H1 (cell line): ENCODE results near the gene PGPEP1. TPM values are rescaled to one million over a fixed set of nuclear protein-coding genes. Genes with fewer than 3 reads are reported as not detected.
A peak's percentile ranks its signal among the peaks of the same experiment; 100 is the strongest.

Experiments
- CTCF ChIA-PET: fragments of 300-600 bp; sonication (Branson Sonifier 250); formaldehyde crosslinking; loops from one replicate; lab custom pipeline; 2021; ENCODE audit not compliant: partially characterized antibody; lab: Charles Lee
- POLR2A ChIA-PET: fragments of 300-600 bp; sonication (Branson Sonifier 250); formaldehyde crosslinking; loops from one replicate; lab custom pipeline; 2021; ENCODE audit warnings: inconsistent platforms; ENCODE audit not compliant: partially characterized antibody; lab: Charles Lee
- DNase-seq, 2 experiments: peaks; one replicate each; pipeline versions ENCODE4 v3.0.0 to v3.0.0-alpha.2; 2010 to 2022; ENCODE audit warnings: low spot score in 2 of 2, low read depth in 1 of 2, mixed read lengths in 1 of 2
- FAIRE-seq: peaks from 2 replicates; lab custom pipeline; 2011; peaks lifted over from hg19 to GRCh38; lab: Jason Lieb, UNC
- H2AFZ ChIP-seq: 2 replicates; pipeline ENCODE4 v1.8.1; 2012; ENCODE audit warnings: low read length, inconsistent platforms
- H2AK5ac ChIP-seq: 2 replicates; pipeline ENCODE4 v1.6.1; 2013; ENCODE audit warnings: low read depth, low read length
- H2BK120ac ChIP-seq: replicated peaks from 2 replicates; pipeline ENCODE3; 2013; ENCODE audit warnings: low read depth, low read length, inconsistent platforms
- H2BK12ac ChIP-seq: 2 replicates; pipeline ENCODE4 v1.6.1; 2013; ENCODE audit warnings: low read depth, low read length
- H2BK15ac ChIP-seq: 2 replicates; pipeline ENCODE4 v1.6.1; 2013; ENCODE audit warnings: low read length
- H2BK20ac ChIP-seq: 2 replicates; pipeline ENCODE4 v1.6.1; 2013; ENCODE audit warnings: low read length
- H2BK5ac ChIP-seq: 2 replicates; pipeline ENCODE4 v1.6.1; 2013; ENCODE audit warnings: low read depth, low read length
- H3K14ac ChIP-seq: 2 replicates; pipeline ENCODE4 v1.6.1; 2013; ENCODE audit warnings: inconsistent platforms; ENCODE audit not compliant: insufficient read length
- H3K18ac ChIP-seq: 2 replicates; pipeline ENCODE4 v1.6.1; 2013; ENCODE audit warnings: low read length; ENCODE audit errors: extremely low read depth
- H3K23ac ChIP-seq: 2 replicates; pipeline ENCODE4 v1.6.1; 2013; ENCODE audit warnings: inconsistent platforms; ENCODE audit not compliant: insufficient read length
- H3K23me2 ChIP-seq: 2 replicates; pipeline ENCODE4 v1.6.1; 2013; ENCODE audit warnings: low read depth, low read length
- H3K27ac ChIP-seq: 2 replicates; pipeline ENCODE4 v1.6.1; 2011; ENCODE audit warnings: low read depth, low read length, inconsistent platforms
- H3K27me3 ChIP-seq, 4 experiments: replicated peaks in 1 of 4; 1 replicate in 1 of 4; 2 replicates in 3 of 4; pipeline versions ENCODE4 v1.6.1 to v1.8.1; 2011 to 2013; ENCODE audit warnings: low read length in 3 of 4, mild to moderate bottlenecking in 3 of 4, inconsistent platforms in 2 of 4, mixed read lengths in 2 of 4, moderate library complexity in 1 of 4; ENCODE audit not compliant: control insufficient read depth in 3 of 4, insufficient read depth in 3 of 4; ENCODE audit errors: extremely low read depth in 1 of 4
- H3K36me3 ChIP-seq, 4 experiments: 2 replicates each; pipeline versions ENCODE4 v1.6.1 to v1.8.1; 2011 to 2013; ENCODE audit warnings: mild to moderate bottlenecking in 4 of 4, low read length in 3 of 4, moderate library complexity in 2 of 4, control low read depth in 1 of 4, inconsistent platforms in 1 of 4; ENCODE audit not compliant: insufficient read depth in 4 of 4, control insufficient read depth in 2 of 4
- H3K4ac ChIP-seq: replicated peaks from 2 replicates; pipeline ENCODE3; 2013; ENCODE audit warnings: low read length, low read depth, mixed read lengths, inconsistent platforms; ENCODE audit not compliant: insufficient read length
- H3K4me1 ChIP-seq, 4 experiments: replicated peaks in 1 of 4; 1 replicate in 1 of 4; 2 replicates in 3 of 4; pipeline versions ENCODE4 v1.6.1 to v1.8.1; 2011 to 2013; ENCODE audit warnings: low read length in 3 of 4, inconsistent platforms in 2 of 4, mixed read lengths in 1 of 4; ENCODE audit not compliant: insufficient read depth in 4 of 4, control insufficient read depth in 3 of 4
- H3K4me2 ChIP-seq, 2 experiments: 2 replicates each; pipeline versions ENCODE4 v1.6.1 to v1.8.1; 2011 to 2013; ENCODE audit warnings: low read depth in 2 of 2, low read length in 2 of 2, control low read depth in 1 of 2, inconsistent platforms in 1 of 2, mild to moderate bottlenecking in 1 of 2; ENCODE audit not compliant: insufficient read depth in 1 of 2
- H3K4me3 ChIP-seq, 4 experiments: fragments of 200-600, 300-600 bp in 1 of 4; sonication (generic), shearing (Covaris generic), sonication (Bioruptor Twin) in 1 of 4; 2 replicates each; pipeline versions ENCODE4 v1.5.1 to v1.8.1; 2011 to 2016; ENCODE audit warnings: low read length in 4 of 4, low read depth in 3 of 4, control low read depth in 2 of 4, inconsistent platforms in 2 of 4, mild to moderate bottlenecking in 2 of 4, mixed read lengths in 1 of 4, moderate library complexity in 1 of 4; ENCODE audit not compliant: insufficient read depth in 2 of 4; ENCODE audit errors: extremely low read depth in 1 of 4
- H3K56ac ChIP-seq: replicated peaks from 2 replicates; pipeline ENCODE3; 2013; ENCODE audit warnings: low read depth, mild to moderate bottlenecking, mixed read lengths, low read length, inconsistent platforms; ENCODE audit not compliant: insufficient read length
- H3K79me1 ChIP-seq: 2 replicates; pipeline ENCODE4 v1.6.1; 2013; ENCODE audit warnings: low read depth, low read length, control low read depth
- H3K79me2 ChIP-seq, 2 experiments: 2 replicates each; pipeline versions ENCODE4 v1.6.1 to v1.8.1; 2012 to 2013; ENCODE audit warnings: low read length in 2 of 2, mild to moderate bottlenecking in 2 of 2, inconsistent platforms in 1 of 2; ENCODE audit not compliant: insufficient read depth in 2 of 2, control insufficient read depth in 1 of 2
- H3K9ac ChIP-seq, 4 experiments: replicated peaks in 1 of 4; 1 replicate in 1 of 4; 2 replicates in 3 of 4; pipeline versions ENCODE4 v1.6.1 to v1.8.1; 2011 to 2013; ENCODE audit warnings: low read depth in 3 of 4, low read length in 3 of 4, control low read depth in 2 of 4, mild to moderate bottlenecking in 2 of 4, moderate library complexity in 2 of 4, inconsistent platforms in 1 of 4; ENCODE audit errors: extremely low read depth in 1 of 4
- H3K9me3 ChIP-seq, 2 experiments: 2 replicates each; pipeline versions ENCODE4 v1.6.1 to v1.8.1; 2012 to 2013; ENCODE audit warnings: mild to moderate bottlenecking in 2 of 2, moderate library complexity in 2 of 2, control low read depth in 1 of 2, inconsistent platforms in 1 of 2, low read depth in 1 of 2, low read length in 1 of 2, mixed read lengths in 1 of 2; ENCODE audit not compliant: insufficient read depth in 2 of 2
- H4K20me1 ChIP-seq, 2 experiments: replicated peaks in 1 of 2; 2 replicates each; pipeline versions ENCODE3 to v1.8.1; 2011 to 2013; ENCODE audit warnings: inconsistent platforms in 2 of 2, low read length in 2 of 2, mild to moderate bottlenecking in 1 of 2; ENCODE audit not compliant: insufficient read depth in 2 of 2, control insufficient read depth in 1 of 2
- H4K5ac ChIP-seq: 2 replicates; pipeline ENCODE4 v1.6.1; 2013; ENCODE audit warnings: low read length, low read depth, mixed read lengths, inconsistent platforms; ENCODE audit not compliant: insufficient read length
- H4K8ac ChIP-seq: 2 replicates; pipeline ENCODE4 v1.8.0; 2013; ENCODE audit warnings: mild to moderate bottlenecking, moderate library complexity, low read length, inconsistent platforms; ENCODE audit not compliant: insufficient read depth; ENCODE audit errors: extremely low read depth
- H4K91ac ChIP-seq: replicated peaks from 2 replicates; pipeline ENCODE3; 2013; ENCODE audit warnings: low read length, mixed read lengths, inconsistent platforms; ENCODE audit not compliant: insufficient read length
- ATF2 ChIP-seq: IDR thresholded peaks from 2 replicates; pipeline ENCODE4 v1.6.1; 2012; ENCODE audit warnings: low read length, inconsistent platforms
- CHD1 ChIP-seq: IDR thresholded peaks from 2 replicates; pipeline ENCODE4 v1.6.1; 2012; ENCODE audit warnings: low read depth, low read length, improper control_type of control experiment
- GABPA ChIP-seq: IDR thresholded peaks from 2 replicates; pipeline ENCODE4 v1.6.1; 2011; ENCODE audit warnings: mild to moderate bottlenecking, low read length, moderate library complexity, borderline replicate concordance; ENCODE audit not compliant: insufficient read depth
- HDAC6 ChIP-seq: IDR thresholded peaks from one replicate; pipeline ENCODE4 v1.7.1; 2012; ENCODE audit warnings: low read depth, mild to moderate bottlenecking, inconsistent platforms, low read length, moderate library complexity
- KDM4A ChIP-seq: IDR thresholded peaks from one replicate; pipeline ENCODE4 v1.7.1; 2012; ENCODE audit warnings: low read depth, mild to moderate bottlenecking, moderate library complexity, low read length, inconsistent platforms; ENCODE audit not compliant: severe bottlenecking
- MAX ChIP-seq: IDR thresholded peaks from 2 replicates; pipeline ENCODE4 v1.6.1; 2012; ENCODE audit warnings: inconsistent platforms
- POLR2AphosphoS5 ChIP-seq: IDR thresholded peaks from 2 replicates; pipeline ENCODE4 v1.6.1; 2011; ENCODE audit warnings: low read depth, low read length
- RFX5 ChIP-seq: IDR thresholded peaks from 2 replicates; pipeline ENCODE4 v1.6.1; 2011; ENCODE audit warnings: low read depth, low read length, improper control_type of control experiment, borderline replicate concordance
- SAP30 ChIP-seq: fragments of 300-600 bp; sonication (generic); IDR thresholded peaks from 2 replicates; pipeline ENCODE4 v1.7.1; 2012; ENCODE audit warnings: low read length, moderate library complexity, mild to moderate bottlenecking, inconsistent platforms; ENCODE audit not compliant: insufficient read depth, insufficient replicate concordance
- SUZ12 ChIP-seq: fragments of 200-600 bp; sonication (generic); IDR thresholded peaks from 2 replicates; pipeline ENCODE4 v1.6.1; 2012; ENCODE audit warnings: mild to moderate bottlenecking, inconsistent platforms, low read length, moderate library complexity, mixed read lengths
- TBP ChIP-seq: IDR thresholded peaks from 2 replicates; pipeline ENCODE4 v1.6.1; 2011; ENCODE audit warnings: low read depth, low read length, improper control_type of control experiment
- ZNF274 ChIP-seq: IDR thresholded peaks from 2 replicates; pipeline ENCODE4 v1.7.0; 2012; ENCODE audit warnings: low read length, borderline replicate concordance; ENCODE audit errors: extremely low read depth
- WGBS, 2 experiments: shearing (Covaris generic) in 1 of 2; methylation state at CpG; one replicate each; pipeline versions ENCODE4 v1.1.6 to v1.1.7; 2013 to 2015; ENCODE audit warnings: low lambda C conversion rate in 2 of 2, mixed read lengths in 2 of 2, inconsistent platforms in 1 of 2, low coverage in 1 of 2, missing lambda C conversion rate in 1 of 2; ENCODE audit not compliant: insufficient replicate concordance in 2 of 2, insufficient coverage in 1 of 2, insufficient read length in 1 of 2; ENCODE audit errors: extremely low coverage in 1 of 2, missing lambda C conversion rate in 1 of 2; 5-methylcytosine and 5-hydroxymethylcytosine counted together
- polyA plus RNA-seq, 7 experiments: library from polyadenylated mRNA; depleted of rRNA in 3 of 7; stranded (reverse) in 5 of 7; unstranded in 2 of 7; fragments of >200 nt in 5 of 7; fragments of 200-250 nt in 2 of 7; gene quantifications; 1 replicate in 5 of 7; 2 replicates in 1 of 7; 4 replicates in 1 of 7; pipeline versions ENCODE4 v1.2.1 to v1.2.3, GENCODE V29; 2011 to 2013; ENCODE audit warnings: missing spikeins in 2 of 7, mixed read lengths in 2 of 7
- total RNA-seq: library from RNA; stranded (reverse); fragmentation: NEBNext Ultra II Directional; extraction: Animal tissue kit (Norgen Biotek cat#: 25700); gene quantifications from 2 replicates; pipeline ENCODE4 v1.2.1, GENCODE V29; 2021

PGPEP1 gene
- total and polyA plus RNA-seq, 2 of the 8 experiments (the other 6 are each of a cell fraction or from before 2014, with no cell fraction given): 17.0 to 33.4 TPM

- no peaks in the 10 kb centered on the region for H4K20me1 ChIP-seq
- H3K56ac ChIP-seq: no peak overlapping the region
- H3K27ac ChIP-seq: no peak overlapping the region
- H3K23me2 ChIP-seq: no peaks in the 10 kb centered on the region
- no peak overlapping the region for H3K4me2 ChIP-seq
- no peak overlapping the region for H2BK20ac ChIP-seq
- H2BK15ac ChIP-seq: no peak overlapping the region
- peaks cover 0 to 3% (median 2%) of the 10 kb centered on the region in 4 experiments; a peak in 3 of 7 replicates for H3K4me1 ChIP-seq
- POLR2A ChIA-PET: interaction anchor here (0.6 to 2.0 kb wide), 2 partner anchors 69 to 988 kb away, joined by 3 to 6 read pairs; partner anchors contain the start of gene JUND
- no peak overlapping the region for H4K91ac ChIP-seq
- CTCF ChIA-PET: interaction anchor here (0.8 to 6.1 kb wide), 24 partner anchors 9 to 129 kb away, joined by 3 to 132 read pairs (median 7); partner anchors contain the start of genes GDF15, PGPEP1 and SSBP4
- no peaks in the 10 kb centered on the region for H3K9me3 ChIP-seq
- no peaks in the 10 kb centered on the region for H3K36me3 ChIP-seq
- no peak overlapping the region for H2BK5ac ChIP-seq
- no peak overlapping the region for H4K8ac ChIP-seq
- no peak overlapping the region for H3K14ac ChIP-seq
- H2AFZ ChIP-seq: no peak overlapping the region
- H2BK120ac ChIP-seq: no peak overlapping the region
- H3K27me3 ChIP-seq: no peaks in the 10 kb centered on the region
- no peak for FAIRE-seq
- no peak overlapping the region for H4K5ac ChIP-seq
- no peak overlapping the region for H3K4me3 ChIP-seq
- no peak overlapping the region for H2BK12ac ChIP-seq
- H2AK5ac ChIP-seq: peak overlapping the region; percentile 32; the same call in 1 of the 2 replicates
- DNase-seq: no peak
- no peak overlapping the region for H3K4ac ChIP-seq
- no peaks in the 10 kb centered on the region for H3K79me2 ChIP-seq
- no peak overlapping the region for H3K18ac ChIP-seq
- no peaks in the 10 kb centered on the region for H3K79me1 ChIP-seq
- H3K9ac ChIP-seq: no peak overlapping the region
- 86% methylated on average over 9 of the region's 9 CpGs; no CpG with 5 or more reads in 1 of the 2 experiments for WGBS, 2 experiments
- H3K23ac ChIP-seq: no peak overlapping the region
- no peak for TF ChIP-seq ZNF274
- TF ChIP-seq TBP: no peak
- no peak for TF ChIP-seq SUZ12
- no peak for TF ChIP-seq KDM4A
- no peak for TF ChIP-seq POLR2AphosphoS5
- TF ChIP-seq ATF2: no peak
- TF ChIP-seq HDAC6: no peak
- TF ChIP-seq MAX: no peak
- TF ChIP-seq CHD1: no peak
- no peak for TF ChIP-seq GABPA
- no peak for TF ChIP-seq RFX5
- TF ChIP-seq SAP30: no peak
Observed at GRCh38 chr19:18350490-18350889, 10.1 kb downstream of the PGPEP1 start.
